Body of pancreas (tissue), 4 donors: ENCODE measurements around the gene RALGPS2.

Experiments used
- CTCF ChIP-seq, 7 experiments: fragments of 450-650 bp in 4 of 7; fragments of 200-600 bp in 3 of 7; sonication (generic) in 3 of 7; IDR thresholded peaks; one replicate each; pipeline ENCODE4 v1.5.1; 2016 to 2019; ENCODE audit warnings: antibody characterized with exemption in 7 of 7
- POLR2A ChIP-seq, 3 donors: fragments of 450-650 bp; IDR thresholded peaks; one replicate each; pipeline ENCODE4 v1.6.1; 2016; ENCODE audit warnings: antibody characterized with exemption in 3 of 3, mild to moderate bottlenecking in 2 of 3

- TF ChIP-seq CTCF (IDR thresholded peaks at IDR 0.05) (no peak), POLR2A (IDR thresholded peaks at IDR 0.05) (no peak)
These were observed 203.0 kb downstream of the RALGPS2 start for GRCh38 chr1:178928041-178928440.
